Measurements from ENCODE around the gene SERPINA9. TPM values are rescaled to one million over a fixed set of nuclear protein-coding genes. Genes with fewer than 3 reads are reported as not detected.

SERPINA9 gene
- total RNA-seq, 1 experiment from 2014 or later: not detected

- Histone ChIP-seq H3K9ac (ENCODE audit: low read length) (no peak overlapping the region), H3K27me3 (ENCODE audit: insufficient read depth, low read length) (no peaks in the 10 kb centered on the region), H4K20me1 (ENCODE audit: insufficient read depth) (no peaks in the 10 kb centered on the region), H3K4me2 (ENCODE audit: low read length) (no peak overlapping the region), H3K79me2 (ENCODE audit: insufficient read depth, low read length) (no peaks in the 10 kb centered on the region), H3K4me1 (ENCODE audit: control insufficient read depth in 1 of 2, insufficient read depth in 2 of 2, low read length in 2 of 2) (peaks cover 0 to 9% of the 10 kb centered on the region in 2 experiments; a peak in 2 of 4 replicates), H3K9me3 (ENCODE audit: control insufficient read depth in 1 of 2, insufficient read depth in 1 of 2, low read depth in 1 of 2, low read length in 2 of 2) (no peaks in the 10 kb centered on the region; a peak in 1 of 4 replicates), H2AFZ (ENCODE audit: low read depth, low read length, poor library complexity, severe bottlenecking) (no peak overlapping the region), H3K36me3 (ENCODE audit: control insufficient read depth in 1 of 2, insufficient read depth in 2 of 2, low read length in 2 of 2) (no peaks in the 10 kb centered on the region), H3K9me2 (ENCODE audit: insufficient read depth) (no peaks in the 10 kb centered on the region), H3K27ac (ENCODE audit: low read depth, low read length) (no peak overlapping the region), H3K4me3 (replicated peaks in 1 of 2; ENCODE audit: low read depth in 1 of 2, low read length in 2 of 2) (no peak overlapping the region)
- ChIA-PET CTCF (no interaction called here), RAD21 (ENCODE audit: low non-redundant PET in 1 of 2, low total read pairs in 2 of 2, uncharacterized antibody in 2 of 2, unreplicated experiment in 2 of 2) (no interaction called here), POLR2A (no interaction called here)
- ATAC-seq: no peak
- BruUV-seq (replicated peaks): no TSS peak
- no peak for DNase-seq (ENCODE audit: low read depth, low spot score)
- intact Hi-C loops (cut with micrococcal nuclease): no loop called here
- TF ChIP-seq RAD21 (IDR thresholded peaks at IDR 0.05; ENCODE audit: low read depth) (no peak), SRF (IDR thresholded peaks at IDR 0.05; ENCODE audit: low read depth) (no peak), ATF3 (IDR thresholded peaks at IDR 0.05) (no peak), SIN3A (IDR thresholded peaks at IDR 0.05; ENCODE audit: low read depth) (no peak), TCF7L2 (IDR thresholded peaks at IDR 0.05; ENCODE audit: borderline replicate concordance, extremely low read depth, insufficient read depth, insufficient read length) (no peak), ZBTB33 (IDR thresholded peaks at IDR 0.05; ENCODE audit: extremely low read depth, insufficient replicate concordance, low read length) (no peak), POLR2A (IDR thresholded peaks at IDR 0.05; ENCODE audit: borderline replicate concordance, extremely low read depth, insufficient read depth, insufficient read length) (no peak), EZH2 (IDR thresholded peaks at IDR 0.05) (no peak), CEBPB (IDR thresholded peaks at IDR 0.05; ENCODE audit: low read depth) (no peak), ELF1 (IDR thresholded peaks at IDR 0.05; ENCODE audit: borderline replicate concordance, low read depth) (no peak), MAX (IDR thresholded peaks at IDR 0.05) (no peak), REST (IDR thresholded peaks at IDR 0.05; ENCODE audit: low read depth) (no peak), ZFX (IDR thresholded peaks at IDR 0.05) (no peak), CBX3 (IDR thresholded peaks at IDR 0.05; ENCODE audit: low read depth) (no peak), ZNF274 (IDR thresholded peaks at IDR 0.05; ENCODE audit: low read depth, low read length) (no peak)
These were observed 5.6 kb upstream of the SERPINA9 start for GRCh38 chr14:94481468-94482131.
